GM21529 (cell line): Measurements from ENCODE around the gene WDR7.

Experiments used
- ATAC-seq: cut with Tn5 transposase; IDR thresholded peaks from one replicate; pipeline ENCODE4 v1.9.1; 2021; ENCODE audit not compliant: unreplicated experiment

WDR7 gene

DNA sequence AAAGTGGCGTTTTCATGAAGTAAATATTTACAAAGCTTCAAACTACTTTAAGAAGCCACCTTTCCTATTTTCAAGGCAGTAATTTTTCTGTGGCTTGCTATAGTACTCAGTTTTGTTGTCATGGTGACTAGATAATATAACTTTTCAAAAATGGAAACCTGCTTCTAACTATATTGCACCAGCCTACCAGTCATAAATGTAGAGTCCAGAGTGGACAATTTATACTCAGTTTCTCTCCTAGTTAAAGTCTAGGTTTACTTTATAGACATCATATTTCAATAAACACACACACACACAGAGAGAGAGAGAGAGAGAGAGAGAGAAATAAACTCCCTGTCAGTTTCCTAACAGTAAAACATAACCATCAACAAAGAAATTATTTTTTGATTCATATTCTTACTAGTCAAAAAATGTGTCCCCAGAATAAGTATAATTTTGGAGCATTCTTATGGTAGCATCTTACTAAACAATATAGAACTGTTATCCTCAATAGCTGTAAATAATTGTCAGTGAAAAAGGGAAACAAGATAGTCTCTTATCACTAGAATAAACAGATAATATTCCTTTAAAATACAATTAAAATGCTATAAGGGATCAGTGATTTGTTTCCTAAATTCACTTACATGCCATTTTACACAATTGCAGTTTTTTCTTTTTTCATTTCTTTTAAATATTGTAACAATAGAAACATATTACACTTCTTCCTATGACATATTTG lies 332.3 kb downstream of the WDR7 start:
- ATAC-seq = no peak

DNA sequence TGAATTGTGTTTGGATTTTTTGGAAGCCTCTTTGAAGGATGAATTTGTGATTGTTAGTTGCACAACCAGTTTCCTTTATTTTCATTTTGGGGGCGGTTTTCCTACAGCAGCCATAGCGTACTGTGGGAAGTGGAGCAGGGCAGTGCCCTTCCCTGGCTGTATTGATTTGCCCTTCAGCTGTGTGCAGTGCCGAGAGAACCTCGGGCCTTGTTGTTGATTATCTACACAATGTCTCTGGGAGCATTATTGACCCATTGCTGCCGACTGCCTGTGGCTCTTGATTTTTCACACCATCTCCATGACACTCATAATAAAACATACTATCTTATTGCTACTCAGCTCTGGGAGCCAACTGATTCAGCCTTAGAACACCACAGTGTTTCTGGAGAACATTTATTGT lies 333.6 kb downstream of the WDR7 start:
- ATAC-seq = no peak

DNA sequence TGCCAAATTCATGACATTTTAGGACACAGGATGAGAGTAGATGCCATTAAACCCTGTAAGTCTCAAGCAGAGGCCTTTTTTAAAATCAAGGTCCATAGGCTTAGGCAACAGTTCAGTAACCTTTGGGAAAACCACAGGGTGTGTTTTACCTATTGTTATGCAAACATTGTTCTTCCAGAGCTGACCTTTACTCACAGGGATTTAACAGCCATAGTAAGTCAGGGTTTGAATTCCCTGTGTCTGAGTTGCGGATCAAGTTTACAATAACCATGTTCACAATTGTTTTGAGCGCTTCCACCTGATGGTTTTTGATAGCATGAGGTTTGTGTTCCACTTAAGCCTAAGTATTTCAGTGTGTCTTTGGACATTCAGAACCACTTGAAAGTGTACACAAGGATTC lies 335.7 kb downstream of the WDR7 start:
- no peak for ATAC-seq

DNA sequence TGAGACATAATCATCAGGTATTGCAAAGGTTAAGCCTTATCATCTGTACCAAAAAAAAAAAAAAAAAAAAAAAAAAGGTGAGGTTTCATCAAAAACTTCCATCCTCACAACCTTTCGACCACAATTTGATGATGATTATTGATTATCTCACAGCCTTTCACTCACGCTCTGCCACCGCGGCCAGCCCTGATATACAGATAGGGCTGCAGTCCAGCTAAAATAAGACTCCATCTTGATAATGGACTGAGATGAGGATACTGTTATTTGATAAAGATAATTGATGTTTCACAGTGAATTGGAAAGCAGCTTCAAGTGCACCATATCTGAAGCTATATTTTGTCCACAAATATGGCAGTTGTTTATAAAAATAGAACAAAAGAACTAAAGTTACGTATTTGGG lies 336.1 kb downstream of the WDR7 start:
- ATAC-seq = no peak

DNA sequence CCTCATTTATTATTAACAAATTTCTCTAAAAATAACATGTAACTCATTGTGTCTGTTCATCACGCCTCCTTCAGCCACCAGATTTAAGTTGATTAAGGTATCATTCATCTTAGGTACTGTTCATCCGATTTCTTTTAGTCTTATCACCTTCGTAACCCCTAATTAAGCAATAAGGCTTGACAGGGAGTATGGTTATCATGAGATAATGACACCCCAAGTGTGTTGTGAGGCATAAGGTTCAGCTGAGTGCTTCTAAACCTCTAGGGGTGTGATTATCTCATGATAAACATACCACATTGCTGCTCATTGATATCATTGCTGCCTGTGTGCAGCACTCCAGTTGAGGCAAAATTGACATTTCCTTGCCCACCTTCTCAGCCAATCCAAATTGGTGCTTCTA lies 336.9 kb downstream of the WDR7 start:
- no peak for ATAC-seq

DNA sequence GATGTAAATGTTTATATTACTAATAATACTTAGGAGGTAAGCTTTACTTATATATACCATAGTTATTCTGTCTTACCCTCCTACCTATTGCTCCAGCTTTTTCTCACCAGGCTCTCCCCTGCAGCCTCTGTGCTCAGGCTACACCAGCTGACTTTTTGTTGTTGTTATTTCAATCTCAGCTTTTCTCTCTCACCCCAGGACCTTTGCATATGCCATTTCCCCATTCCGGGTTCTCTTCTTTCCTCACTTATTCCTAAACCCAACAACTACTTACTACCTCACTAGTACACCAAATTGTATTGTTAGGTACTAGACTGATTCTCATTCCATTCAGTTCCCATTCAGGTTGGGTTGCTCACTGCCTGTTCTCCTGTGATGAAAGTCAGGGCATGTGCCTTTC lies 339.5 kb downstream of the WDR7 start:
- ATAC-seq = no peak

DNA sequence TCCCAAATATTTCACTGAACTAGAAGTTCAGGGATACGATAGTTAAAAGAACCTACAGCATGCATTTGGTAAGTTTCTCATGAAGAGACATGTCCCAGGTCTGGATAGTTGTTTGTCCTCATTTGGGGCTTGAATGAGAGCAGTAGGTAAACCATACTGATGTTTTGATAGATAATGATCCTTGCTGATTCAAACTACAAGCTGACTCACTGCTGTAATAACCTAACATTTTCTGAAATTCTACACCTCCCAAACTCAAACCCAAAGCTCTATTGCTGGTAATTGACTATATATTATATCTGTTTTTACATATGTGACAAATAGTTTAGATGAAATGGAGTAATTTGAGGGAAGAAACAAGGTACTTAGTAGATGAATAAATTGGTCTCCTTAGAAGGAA lies 341.6 kb downstream of the WDR7 start:
- no peak for ATAC-seq

DNA sequence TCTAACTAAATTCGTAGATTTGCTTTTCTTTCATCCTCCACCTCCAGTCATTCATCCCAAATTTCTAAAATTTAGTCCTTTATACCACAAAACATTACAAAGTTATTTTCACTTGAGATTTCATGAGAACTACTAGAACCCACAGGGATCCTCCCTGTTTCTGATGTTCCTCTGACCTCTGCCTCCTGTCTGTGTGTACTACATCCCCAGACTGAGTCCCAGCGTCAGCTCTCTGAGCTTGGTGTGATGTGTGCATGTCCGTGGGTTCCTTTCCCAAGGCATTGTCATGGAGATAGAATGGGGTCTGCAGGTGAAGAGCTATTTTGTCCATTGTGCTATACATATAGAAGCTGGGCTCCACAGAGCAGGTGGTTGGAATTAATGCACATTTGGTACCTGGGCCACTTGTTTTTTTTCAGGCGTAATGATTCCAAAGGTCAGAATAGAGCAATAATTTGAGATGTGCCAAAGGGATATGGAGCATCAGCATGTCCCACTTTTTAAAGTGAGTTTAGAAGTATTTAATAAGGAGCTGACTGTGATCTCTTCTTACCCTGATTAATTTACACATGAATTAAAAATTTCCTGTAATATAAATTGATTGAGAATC lies 344.5 kb downstream of the WDR7 start:
- no peak for ATAC-seq

DNA sequence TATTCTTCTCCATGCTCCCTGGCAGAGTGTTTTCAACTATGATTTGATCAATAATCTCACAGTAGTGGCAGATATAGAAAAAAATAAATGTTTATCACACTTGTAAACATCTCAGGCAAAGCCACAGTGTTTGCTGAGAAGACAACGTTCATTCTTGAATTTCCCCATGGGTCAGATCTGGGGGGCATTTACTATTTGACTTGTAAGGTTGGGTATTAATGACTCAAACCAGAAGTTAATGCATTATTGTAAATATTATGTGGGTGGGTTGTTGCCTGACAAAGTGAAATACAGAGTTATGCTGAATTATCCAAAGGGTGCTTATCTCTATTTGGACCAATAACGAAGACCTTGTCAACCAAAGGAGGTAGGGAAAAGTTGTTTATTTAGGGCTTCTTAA lies 346.0 kb downstream of the WDR7 start:
- no peak for ATAC-seq

DNA sequence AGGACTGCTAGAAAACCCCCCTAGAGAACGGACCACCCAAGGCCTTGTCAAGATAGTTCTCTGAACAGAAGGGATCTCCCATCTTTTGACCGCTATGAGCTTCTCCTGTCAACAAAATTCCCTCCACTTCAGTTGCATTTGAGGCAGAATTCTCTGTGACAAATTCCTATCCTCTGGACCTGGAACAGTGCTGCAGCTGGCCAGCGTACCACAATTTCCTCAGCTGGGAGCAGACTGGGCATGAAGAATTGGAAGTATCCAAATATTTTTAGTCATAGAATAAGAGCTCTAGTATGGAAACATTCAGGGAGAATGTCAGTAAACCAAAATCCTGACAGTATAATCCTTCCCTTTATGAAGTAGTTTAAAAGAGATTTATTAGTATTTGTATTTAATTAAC lies 348.7 kb downstream of the WDR7 start:
- no peak for ATAC-seq

DNA sequence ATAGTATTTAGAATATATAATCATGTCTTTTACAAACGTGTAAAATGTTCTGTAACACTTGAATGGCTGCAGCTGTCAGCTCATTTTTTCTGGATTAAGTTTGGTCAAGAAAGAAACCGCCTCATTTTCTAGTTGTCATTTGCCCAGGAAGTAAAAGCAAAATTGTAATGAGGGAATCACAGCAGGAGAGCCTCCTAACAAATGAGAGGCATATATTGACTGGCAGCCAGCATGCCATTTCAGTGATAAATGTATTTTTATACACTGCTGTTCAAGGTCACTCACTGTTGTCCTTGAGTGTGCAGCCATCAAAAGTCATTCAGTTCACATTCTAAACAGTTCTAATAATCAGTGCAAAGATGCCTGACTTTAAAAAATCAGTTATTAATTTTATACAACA lies 351.5 kb downstream of the WDR7 start:
- no peak for ATAC-seq

DNA sequence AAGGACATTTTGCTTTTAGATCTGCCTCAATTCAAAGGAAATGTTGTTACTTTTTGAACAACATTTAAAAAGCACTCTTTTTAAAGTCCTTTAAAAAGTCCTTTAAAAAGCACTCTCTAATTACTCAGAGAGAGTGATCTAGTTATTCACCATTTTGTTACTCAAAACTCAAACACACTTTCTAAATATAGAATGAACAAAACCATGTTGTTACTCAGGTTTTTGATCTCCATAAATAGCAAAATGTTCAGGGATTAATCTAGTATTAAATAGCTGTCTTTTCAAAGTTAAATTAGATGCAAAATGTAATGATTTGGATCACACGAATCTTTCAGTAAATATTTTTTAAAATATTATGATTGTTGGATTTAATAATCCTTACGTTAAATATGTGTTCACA lies 352.2 kb downstream of the WDR7 start:
- ATAC-seq = no peak

DNA sequence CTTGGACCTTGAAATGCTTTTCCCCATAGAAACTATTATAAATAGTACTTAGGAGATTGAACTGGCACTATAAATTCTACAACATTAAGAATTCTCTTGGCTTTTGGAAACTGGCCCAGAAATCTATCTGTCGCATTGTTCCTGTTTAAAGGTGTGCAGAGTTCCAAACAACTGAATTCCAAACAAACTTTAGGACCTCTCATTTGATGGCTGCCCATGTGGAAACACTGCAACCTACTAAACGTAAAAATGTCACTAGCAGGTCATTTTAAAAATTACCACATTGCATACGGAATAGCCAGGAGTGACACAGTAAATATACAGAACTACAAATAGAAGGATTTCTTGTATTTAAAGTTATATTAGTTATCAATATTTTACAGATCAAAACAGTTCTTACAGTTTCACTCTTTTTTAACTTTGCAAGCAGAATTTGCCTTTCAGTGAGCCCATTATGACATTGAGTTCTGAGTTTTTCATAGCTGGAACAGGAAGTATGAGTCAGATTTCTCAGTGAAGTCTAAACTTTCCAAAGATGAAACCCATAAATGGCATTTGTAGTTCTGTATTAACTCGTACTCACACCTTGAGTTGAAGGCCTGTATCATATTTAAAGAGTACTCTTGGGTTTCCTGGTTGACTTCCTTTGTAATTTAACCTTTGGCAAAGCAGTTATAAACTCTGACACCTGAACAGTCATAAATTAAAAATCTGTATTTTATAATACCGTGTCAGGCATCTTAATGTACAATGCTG lies 353.4 kb downstream of the WDR7 start:
- ATAC-seq = peak; percentile 98

DNA sequence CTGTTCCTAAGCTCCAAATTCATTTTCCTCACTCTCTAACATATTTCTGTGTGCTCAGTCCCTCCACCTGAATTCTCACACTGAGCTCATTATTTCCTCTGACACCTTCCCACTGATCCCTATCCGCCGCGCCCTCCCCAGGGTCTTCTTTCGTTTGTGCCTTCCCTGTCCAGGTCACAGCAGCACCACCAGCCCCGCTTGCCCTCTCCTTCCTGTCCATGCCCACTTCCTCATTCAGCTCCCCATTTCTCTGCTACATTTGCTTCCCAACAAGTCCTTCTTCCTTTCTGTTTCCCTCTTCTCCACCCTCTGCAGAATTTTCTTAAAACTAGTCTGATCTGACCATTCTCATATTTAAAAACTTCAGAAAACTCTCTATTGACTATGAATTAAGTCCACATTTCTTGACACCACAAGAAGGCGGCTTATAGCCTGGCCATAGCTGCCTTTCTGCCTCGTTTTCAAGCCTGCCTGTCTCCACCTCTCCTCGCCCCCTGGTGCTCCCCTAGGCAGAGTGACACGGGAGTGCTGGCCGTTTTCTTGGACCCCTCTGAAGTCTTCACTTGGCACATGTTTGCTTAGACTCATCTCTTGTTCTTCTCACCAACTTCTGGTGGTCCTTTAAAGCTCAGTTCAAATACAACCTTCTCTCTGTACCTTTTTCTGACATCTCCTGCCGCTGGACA lies 357.0 kb downstream of the WDR7 start:
- ATAC-seq = no peak

DNA sequence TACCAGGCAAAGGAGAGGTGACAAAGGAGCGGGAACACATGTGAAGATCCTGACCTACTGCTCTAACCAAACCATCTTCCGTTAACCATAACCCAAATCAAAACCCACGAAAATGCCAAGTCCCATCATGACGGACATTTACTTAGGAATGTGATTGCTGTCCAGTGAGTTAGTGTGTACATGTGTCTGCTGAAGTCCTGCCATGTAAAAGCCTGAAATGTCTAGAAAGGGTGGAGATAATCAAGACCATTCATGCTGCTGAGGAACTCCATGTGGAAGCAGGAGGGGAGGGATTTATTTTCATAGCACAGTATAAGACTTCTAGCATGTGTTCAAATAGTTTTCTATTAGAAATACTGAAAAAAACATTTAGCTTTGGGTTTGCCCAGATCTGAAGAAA lies 358.7 kb downstream of the WDR7 start:
- ATAC-seq = no peak

DNA sequence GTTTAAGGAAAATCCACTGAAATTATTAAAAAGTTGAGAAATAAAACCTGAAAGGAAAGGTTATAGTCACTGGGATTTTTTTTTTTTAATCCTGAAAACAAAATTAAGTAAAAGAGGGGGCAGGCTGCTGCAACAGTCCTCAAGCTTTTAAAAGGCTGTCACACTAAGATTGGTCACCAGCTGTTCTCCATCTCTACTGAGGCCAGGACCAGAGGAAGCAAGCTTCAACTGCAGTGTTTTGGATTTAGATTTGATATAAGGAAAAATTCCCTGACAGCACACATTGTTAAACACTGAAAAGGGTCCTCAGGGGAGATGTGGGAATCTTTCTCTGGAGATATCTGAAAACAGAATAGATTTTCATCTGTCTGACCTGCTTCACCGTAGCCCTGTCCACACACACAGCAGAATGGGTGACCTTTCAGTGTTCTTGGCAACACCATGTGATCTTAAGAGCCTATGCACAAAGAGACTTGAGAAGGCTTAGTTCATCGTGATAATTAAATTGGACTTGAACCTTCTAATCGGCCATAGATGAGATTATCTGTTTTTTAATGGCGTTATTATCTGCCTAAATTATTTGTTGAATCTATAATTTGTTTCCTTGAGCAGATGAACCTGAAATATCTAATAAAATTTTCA lies 363.7 kb downstream of the WDR7 start:
- no peak for ATAC-seq

DNA sequence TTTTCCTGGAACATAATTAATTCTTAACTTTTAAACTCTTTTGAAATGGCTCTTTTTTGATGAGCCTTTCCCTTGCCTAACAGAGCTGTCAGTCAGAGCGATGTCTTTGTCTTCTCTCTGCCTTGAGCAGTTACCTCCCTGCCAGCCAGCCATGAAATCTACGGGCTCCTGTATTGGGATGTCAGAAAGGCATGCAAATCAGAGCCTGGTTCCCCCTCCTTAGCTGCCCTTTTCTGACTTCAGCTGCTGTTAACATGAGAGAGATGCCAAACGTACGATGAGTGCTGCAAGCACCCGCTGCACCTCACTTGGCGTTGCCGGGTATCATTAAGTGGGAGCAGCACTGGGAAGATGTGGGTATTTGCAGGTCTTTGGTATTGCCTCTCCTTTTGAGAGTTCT lies 364.3 kb downstream of the WDR7 start:
- no peak for ATAC-seq

DNA sequence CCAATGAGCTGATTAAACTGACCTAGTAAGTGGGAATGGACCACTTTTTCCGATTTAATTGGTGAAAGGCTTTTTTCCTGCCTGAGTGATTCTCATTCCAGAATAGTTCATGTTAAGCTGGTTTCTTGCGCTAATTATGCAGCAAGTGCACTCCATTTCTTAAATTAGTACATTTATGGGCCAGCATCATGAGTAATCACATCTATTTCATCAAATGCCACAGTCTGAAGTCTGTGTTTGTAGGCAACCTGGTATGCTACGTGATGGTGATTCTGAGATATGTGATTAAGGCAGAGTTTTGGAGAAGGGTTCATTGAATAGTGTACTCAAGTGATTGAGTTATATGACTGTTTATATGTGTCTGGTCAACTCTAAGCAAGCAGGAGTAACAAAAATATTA lies 367.7 kb downstream of the WDR7 start:
- ATAC-seq = no peak

DNA sequence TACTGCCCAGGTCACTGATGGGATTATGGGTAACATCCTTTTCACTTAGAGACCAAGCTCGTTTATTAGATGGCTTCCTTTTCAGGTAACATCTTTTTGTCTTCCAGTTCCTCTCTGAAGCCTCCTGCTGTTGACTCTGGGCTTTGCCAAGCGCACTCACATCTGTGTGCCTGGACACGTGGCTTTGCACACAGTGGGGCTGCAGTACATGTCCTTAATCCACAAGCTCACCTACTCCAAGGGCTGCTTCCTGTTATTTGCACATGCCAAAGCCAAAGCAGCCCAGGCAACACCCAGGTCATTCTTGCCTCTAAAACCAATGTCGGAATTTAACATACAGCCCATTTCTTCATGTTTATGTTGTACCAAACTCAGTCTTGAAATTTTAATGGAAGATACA lies 371.6 kb downstream of the WDR7 start:
- ATAC-seq = no peak

DNA sequence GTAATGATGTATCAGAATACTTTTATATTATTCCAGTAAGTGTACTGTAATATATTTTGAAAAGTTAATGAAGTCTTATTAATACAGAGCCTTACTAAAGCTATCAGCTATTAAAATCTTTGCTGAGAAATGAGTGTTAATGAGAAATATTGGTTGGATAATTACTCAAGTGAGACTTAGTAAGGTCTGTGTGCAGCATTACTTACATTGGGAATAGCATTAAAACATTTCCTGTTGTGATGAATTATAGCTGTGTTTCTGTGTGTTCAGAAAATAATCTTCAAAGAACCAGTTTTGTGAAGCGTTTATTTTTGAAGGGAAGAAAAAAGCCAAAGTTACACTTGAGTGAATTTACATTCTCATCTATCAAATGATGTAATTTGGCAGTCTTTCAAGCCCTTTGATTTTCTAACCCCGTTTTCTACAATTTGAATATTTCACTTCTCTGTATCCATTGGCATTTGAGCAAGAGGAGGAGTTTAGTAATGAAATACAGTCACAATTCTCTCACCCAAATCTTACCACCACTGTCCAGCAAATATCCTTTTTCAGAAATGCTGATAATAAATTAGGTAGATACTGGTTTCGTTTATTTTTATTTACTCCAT lies 372.2 kb downstream of the WDR7 start:
- no peak for ATAC-seq

DNA sequence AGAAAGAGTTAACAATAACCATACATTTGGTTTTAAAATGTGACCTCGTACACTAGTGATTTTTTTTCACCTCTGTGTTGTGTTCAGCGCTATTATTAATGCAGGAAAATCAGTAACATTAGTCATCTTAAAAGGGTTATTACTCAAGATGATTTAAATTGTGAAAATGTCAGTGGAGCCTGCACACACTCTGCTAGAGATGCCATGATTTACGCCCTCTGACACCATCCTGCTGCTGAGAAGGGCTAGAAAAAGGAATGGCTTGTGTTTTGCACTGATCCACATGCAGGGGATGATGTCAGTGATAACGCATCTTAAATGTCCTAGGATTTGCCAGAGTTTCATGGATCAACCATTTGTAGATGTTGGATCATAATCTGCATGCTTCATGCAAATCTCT lies 374.4 kb downstream of the WDR7 start:
- ATAC-seq = no peak
